HG03097 (cell line): Measurements from ENCODE around the gene SMTNL1.

Experiments used
- ATAC-seq: cut with Tn5 transposase; IDR thresholded peaks from one replicate; pipeline ENCODE4 v1.9.1; 2021; ENCODE audit not compliant: unreplicated experiment, low FRiP score

SMTNL1 gene

GRCh38 chr11:57585301-57585700, 47.9 kb downstream of the SMTNL1 start:
- ATAC-seq: no peak

- ATAC-seq: no peak
These were observed 49.4 kb downstream of the SMTNL1 start for GRCh38 chr11:57586711-57587245.

- ATAC-seq: no peak
These were observed 50.8 kb downstream of the SMTNL1 start for GRCh38 chr11:57588046-57588710.

- ATAC-seq: no peak
These were observed 59.0 kb downstream of the SMTNL1 start for GRCh38 chr11:57596266-57596885.

GRCh38 chr11:57597461-57597915, 60.1 kb downstream of the SMTNL1 start, which contains the start of gene SERPING1:
TSS of gene SERPING1 (plus strand) at chr11:57597685. CDS start at chr11:57598271, 586 bp downstream.
- no peak for ATAC-seq

GRCh38 chr11:57597916-57598830, 60.8 kb downstream of the SMTNL1 start:
- ATAC-seq: no peak

- no peak for ATAC-seq
These were observed 61.4 kb downstream of the SMTNL1 start for GRCh38 chr11:57598831-57599155.

GRCh38 chr11:57599381-57599780, 62.0 kb downstream of the SMTNL1 start:
- ATAC-seq: no peak
